ENCODE measurements around the gene C6orf52. TPM values are rescaled to one million over a fixed set of nuclear protein-coding genes. Genes with fewer than 3 reads are reported as not detected.

The C6orf52 gene
- total and polyA plus RNA-seq, 2 of the 13 experiments (the other 11 are each of a cell fraction or from before 2014, with no cell fraction given) = 0.50 to 0.53 TPM

GRCh38 chr6:10694302-10695085 lies at the start of gene C6orf52, which contains the start of gene PAK1IP1 (continued):
- TF ChIP-seq TFE3 (CRISPR knock-in tag; IDR thresholded peaks at IDR 0.05) (peak; percentile 94), HMG20B (CRISPR knock-in tag; conservative IDR thresholded peaks at IDR 0.05) (no peak), MLX (CRISPR knock-in tag; IDR thresholded peaks at IDR 0.05) (0 out of 2 replicates have a peak, but pooled peaks have one; percentile 23), NR2C2 (CRISPR knock-in tag; IDR thresholded peaks at IDR 0.05; ENCODE audit: borderline replicate concordance) (peak; percentile 88), DRAP1 (CRISPR knock-in tag; IDR thresholded peaks at IDR 0.05) (peak; percentile 86), MATR3 (CRISPR knock-in tag; IDR thresholded peaks at IDR 0.05) (no peak), ZC3H13 (CRISPR knock-in tag; IDR thresholded peaks at IDR 0.05) (no peak), KDM3A (CRISPR knock-in tag; IDR thresholded peaks at IDR 0.05; ENCODE audit: low read depth) (peak; percentile 43), PHF5A (CRISPR knock-in tag; IDR thresholded peaks at IDR 0.05; ENCODE audit: low read depth, unreplicated experiment) (no peak), ZNF576 (CRISPR knock-in tag; IDR thresholded peaks at IDR 0.05) (no peak), NFRKB (IDR thresholded peaks at IDR 0.05) (no peak), ZNF609 (CRISPR knock-in tag; IDR thresholded peaks at IDR 0.05; ENCODE audit: borderline replicate concordance) (no peak), RAD21 (CRISPR knock-in tag; IDR thresholded peaks at IDR 0.05) (peak; percentile 37; the same call in 1 of the 2 replicates), ARNTL (CRISPR knock-in tag; IDR thresholded peaks at IDR 0.05) (peak; percentile 74), ZNF740 (CRISPR knock-in tag; IDR thresholded peaks at IDR 0.05) (no peak; the same call in 1 of the 2 replicates), FOXA3 (CRISPR knock-in tag; IDR thresholded peaks at IDR 0.05) (peak; percentile 47), CTCF (CRISPR knock-in tag; IDR thresholded peaks at IDR 0.05) (peak; percentile 6; the same call in 1 of the 2 replicates), ZFP1 (CRISPR knock-in tag; IDR thresholded peaks at IDR 0.05) (no peak), KDM4B (CRISPR knock-in tag; IDR thresholded peaks at IDR 0.05) (no peak), SMAD3 (CRISPR knock-in tag; IDR thresholded peaks at IDR 0.05) (peak; percentile 88; the same call in 1 of the 2 replicates)
